Measurements from ENCODE around the gene MTCH1.

GRCh38 chr6:36961441-36962435, 24.3 kb downstream of the MTCH1 start:
- TF ChIP-seq CREB1 (IDR thresholded peaks at IDR 0.05; ENCODE audit: low read depth) (no peak), NFIC (IDR thresholded peaks at IDR 0.05) (no peak), REST (IDR thresholded peaks at IDR 0.05; ENCODE audit: low read depth) (no peak), EP300 (IDR thresholded peaks at IDR 0.05; ENCODE audit: borderline replicate concordance) (no peak), RAD21 (IDR thresholded peaks at IDR 0.05; ENCODE audit: low read depth) (no peak), EGR1 (IDR thresholded peaks at IDR 0.05) (no peak), CEBPB (IDR thresholded peaks at IDR 0.05) (no peak), USF1 (IDR thresholded peaks at IDR 0.05) (no peak), TAF1 (IDR thresholded peaks at IDR 0.05; ENCODE audit: low read depth) (no peak)
